Fibroblast of lung (primary cell): ENCODE results near the gene CAPN12. TPM values are rescaled to one million over a fixed set of nuclear protein-coding genes. Genes with fewer than 3 reads are reported as not detected.

ENCODE experiments used
- DNase-seq, 2 donors: peaks; one replicate each; pipeline versions ENCODE4 v3.0.0 to v3.0.0-alpha.2; 2010; ENCODE audit warnings: low read depth in 2 of 2
- H2AFZ ChIP-seq: 2 replicates; pipeline ENCODE4 v1.5.1; 2012; ENCODE audit warnings: low read length, control low read depth, inconsistent platforms
- H3K27ac ChIP-seq: 2 replicates; pipeline ENCODE4 v1.5.1; 2011; ENCODE audit warnings: low read length, control low read depth; ENCODE audit not compliant: insufficient read depth
- H3K27me3 ChIP-seq: 2 replicates; pipeline ENCODE4 v1.5.1; 2011; ENCODE audit warnings: mild to moderate bottlenecking, low read length; ENCODE audit not compliant: control insufficient read depth, insufficient read depth
- H3K36me3 ChIP-seq: 2 replicates; pipeline ENCODE4 v1.5.1; 2011; ENCODE audit warnings: low read length; ENCODE audit not compliant: control insufficient read depth, insufficient read depth
- H3K4me1 ChIP-seq: 2 replicates; pipeline ENCODE4 v1.5.1; 2011; ENCODE audit warnings: low read length; ENCODE audit not compliant: control insufficient read depth, insufficient read depth; ENCODE audit errors: extremely low read depth
- H3K4me2 ChIP-seq: 2 replicates; pipeline ENCODE4 v1.5.1; 2011; ENCODE audit warnings: low read length, control low read depth; ENCODE audit not compliant: insufficient read depth; ENCODE audit errors: extremely low read depth
- H3K4me3 ChIP-seq, 4 experiments: fragments of 200-600 bp in 1 of 4; sonication (generic) in 1 of 4; replicated peaks in 1 of 4; 2 replicates each; pipeline ENCODE4 v1.5.1; 2011 to 2016; ENCODE audit warnings: low read length in 4 of 4, low read depth in 3 of 4, mild to moderate bottlenecking in 3 of 4, control low read depth in 2 of 4, inconsistent platforms in 1 of 4, mixed read lengths in 1 of 4; ENCODE audit not compliant: insufficient read depth in 1 of 4; ENCODE audit errors: control extremely low read depth in 1 of 4
- H3K79me2 ChIP-seq: 2 replicates; pipeline ENCODE4 v1.5.1; 2012; ENCODE audit warnings: mild to moderate bottlenecking, low read length, inconsistent platforms; ENCODE audit not compliant: control insufficient read depth, insufficient read depth
- H3K9ac ChIP-seq: 2 replicates; pipeline ENCODE4 v1.5.1; 2011; ENCODE audit warnings: mild to moderate bottlenecking, low read length, control low read depth; ENCODE audit not compliant: insufficient read depth
- H3K9me3 ChIP-seq: 2 replicates; pipeline ENCODE4 v1.5.1; 2012; ENCODE audit warnings: low read depth, low read length; ENCODE audit not compliant: control insufficient read depth, insufficient read depth
- H4K20me1 ChIP-seq: 2 replicates; pipeline ENCODE4 v1.5.1; 2011; ENCODE audit warnings: low read length; ENCODE audit not compliant: control insufficient read depth, insufficient read depth; ENCODE audit errors: extremely low read depth
- CTCF ChIP-seq, 2 donors: IDR thresholded peaks in 1 of 2; conservative IDR thresholded peaks in 1 of 2; 1 replicate in 1 of 2; 2 replicates in 1 of 2; pipeline ENCODE4 v1.5.1; 2011 to 2012; ENCODE audit warnings: low read length in 2 of 2, control low read depth in 1 of 2, inconsistent platforms in 1 of 2, low read depth in 1 of 2, mild to moderate bottlenecking in 1 of 2
- EZH2 ChIP-seq: IDR thresholded peaks from 2 replicates; pipeline ENCODE4 v1.5.1; 2012; ENCODE audit warnings: low read length, control low read depth, mild to moderate bottlenecking; ENCODE audit errors: missing control alignments
- polyA plus RNA-seq, 2 donors: library from polyadenylated mRNA; depleted of rRNA in 1 of 2; stranded (reverse) in 1 of 2; unstranded in 1 of 2; fragments of >200 nt; gene quantifications; 2 replicates each; pipeline ENCODE4 v1.2.1, GENCODE V29; 2011 to 2012; ENCODE audit warnings: missing spikeins in 1 of 2
- total RNA-seq: library from RNA; depleted of rRNA; stranded (reverse); fragments of >200 nt; gene quantifications from 2 replicates; pipeline ENCODE4 v1.2.1, GENCODE V29; 2014

CAPN12 gene
- total and polyA plus RNA-seq, 2 donors (not counting 1 experiment from before 2014, with no cell fraction given) = 0.20 to 0.50 TPM

- TF ChIP-seq EZH2 = no peak
- Histone ChIP-seq H3K79me2 (peaks cover 83% of the 10 kb centered on the region), H3K4me2 (no peak overlapping the region), H4K20me1 (no peaks in the 10 kb centered on the region), H3K27ac (no peak overlapping the region), H3K4me3 (no peak overlapping the region), H3K27me3 (no peaks in the 10 kb centered on the region), H3K4me1 (peaks cover 47% of the 10 kb centered on the region), H3K9ac (no peak overlapping the region), H3K36me3 (peaks cover 4% of the 10 kb centered on the region), H3K9me3 (no peaks in the 10 kb centered on the region), H2AFZ (no peak overlapping the region)
- DNase-seq = no peak
Measured at GRCh38 chr19:38687837-38688378, 56.4 kb downstream of the CAPN12 start.

- no peak overlapping the region for H2AFZ ChIP-seq
- no peaks in the 10 kb centered on the region for H3K36me3 ChIP-seq
- peaks cover 86% of the 10 kb centered on the region for H3K79me2 ChIP-seq
- peaks cover 40% of the 10 kb centered on the region for H3K4me1 ChIP-seq
- DNase-seq = no peak
- H4K20me1 ChIP-seq = no peaks in the 10 kb centered on the region
- no peaks in the 10 kb centered on the region for H3K27me3 ChIP-seq
- H3K4me2 ChIP-seq = no peak overlapping the region
- TF ChIP-seq CTCF (conservative IDR thresholded peaks at IDR 0.05 in 1 of 2, IDR thresholded peaks at IDR 0.05 in 1 of 2; ENCODE audit: low read depth in 1 of 2, low read length in 2 of 2) (no peak), EZH2 (no peak)
- H3K9me3 ChIP-seq = no peaks in the 10 kb centered on the region
- no peak overlapping the region for H3K9ac ChIP-seq
- H3K4me3 ChIP-seq = no peak overlapping the region
- H3K27ac ChIP-seq = peak overlapping the region; percentile 93
Measured at GRCh38 chr19:38686530-38686888, 57.8 kb downstream of the CAPN12 start.

GRCh38 chr19:38685666-38686529 lies 58.4 kb downstream of the CAPN12 start:
- H3K27me3 ChIP-seq = no peaks in the 10 kb centered on the region
- no peak overlapping the region for H3K4me3 ChIP-seq
- H4K20me1 ChIP-seq = no peaks in the 10 kb centered on the region
- peaks cover 91% of the 10 kb centered on the region for H3K79me2 ChIP-seq
- no peak overlapping the region for H3K9ac ChIP-seq
- DNase-seq = peak; percentile 67 to 69
- H3K4me2 ChIP-seq = peak overlapping the region; percentile 28
- peak overlapping the region; percentile 93 for H3K27ac ChIP-seq
- TF ChIP-seq CTCF (conservative IDR thresholded peaks at IDR 0.05 in 1 of 2, IDR thresholded peaks at IDR 0.05 in 1 of 2; ENCODE audit: low read depth in 1 of 2, low read length in 2 of 2) = peak; percentile 57 to 61
- TF ChIP-seq EZH2 = no peak
- H2AFZ ChIP-seq = no peak overlapping the region
- H3K9me3 ChIP-seq = no peaks in the 10 kb centered on the region
- peaks cover 3% of the 10 kb centered on the region for H3K36me3 ChIP-seq
- peaks cover 43% of the 10 kb centered on the region for H3K4me1 ChIP-seq
